ENCODE results near the gene C9orf153.
"Not testable (repeated sequence)": the region's sequence is repeated elsewhere in the genome, so short reads cannot be mapped to it uniquely, and the experiment has no call there.

Gene C9orf153

GRCh38 chr9:86262492-86262891, 3.0 kb upstream of the C9orf153 start:
- DNase-seq: no peak

GRCh38 chr9:86257391-86257790, 2.1 kb downstream of the C9orf153 start:
- DNase-seq: peak; percentile 64

GRCh38 chr9:86256653-86257052, 2.8 kb downstream of the C9orf153 start:
- no peak for DNase-seq

GRCh38 chr9:86253577-86253976, 5.9 kb downstream of the C9orf153 start:
- no peak for DNase-seq

- no peak for DNase-seq
Measured at GRCh38 chr9:86252870-86253269, 6.6 kb downstream of the C9orf153 start.

GRCh38 chr9:86250123-86250522, 9.3 kb downstream of the C9orf153 start:
- DNase-seq: no peak

- DNase-seq: no peak
Measured at GRCh38 chr9:86248746-86249145, 10.7 kb downstream of the C9orf153 start.

GRCh38 chr9:86246752-86247161, 12.7 kb downstream of the C9orf153 start:
- DNase-seq: no peak

GRCh38 chr9:86242071-86242470, 17.4 kb downstream of the C9orf153 start:
- no peak for DNase-seq

- no peak for DNase-seq
Measured at GRCh38 chr9:86241216-86241615, 18.2 kb downstream of the C9orf153 start.

GRCh38 chr9:86238861-86239770, 20.3 kb downstream of the C9orf153 start:
- DNase-seq: no peak

GRCh38 chr9:86230858-86231257, 28.6 kb downstream of the C9orf153 start:
- no peak for DNase-seq

- no peak for DNase-seq
Measured at GRCh38 chr9:86222667-86223066, 36.8 kb downstream of the C9orf153 start.

- no peak for DNase-seq
Measured at GRCh38 chr9:86219606-86220005, 39.9 kb downstream of the C9orf153 start.

- DNase-seq: no peak
Measured at GRCh38 chr9:86217076-86217755, 42.2 kb downstream of the C9orf153 start.

GRCh38 chr9:86207193-86207592, 52.3 kb downstream of the C9orf153 start:
- no peak for DNase-seq

- DNase-seq: peak; percentile 32
Measured at GRCh38 chr9:86202338-86202882, 57.0 kb downstream of the C9orf153 start.

GRCh38 chr9:86201474-86202337, 57.8 kb downstream of the C9orf153 start:
- no peak for DNase-seq

GRCh38 chr9:86200599-86201162, 58.8 kb downstream of the C9orf153 start:
- DNase-seq: no peak

- no peak for DNase-seq
Measured at GRCh38 chr9:86193088-86193487, 66.4 kb downstream of the C9orf153 start.

GRCh38 chr9:86190700-86191099, 68.8 kb downstream of the C9orf153 start:
- not testable (repeated sequence) for DNase-seq

GRCh38 chr9:86187121-86187520, 72.3 kb downstream of the C9orf153 start:
- no peak for DNase-seq

GRCh38 chr9:86186696-86187095, 72.8 kb downstream of the C9orf153 start:
- no peak for DNase-seq
